GM12891 (cell line): ENCODE measurements around the gene CACNG4.

ENCODE experiments used
- POLR2A ChIP-seq: IDR thresholded peaks from 2 replicates; pipeline ENCODE4 v1.6.1; 2011; ENCODE audit warnings: low read depth, low read length, control low read depth
- POLR2AphosphoS5 ChIP-seq: IDR thresholded peaks from 2 replicates; pipeline ENCODE4 v1.6.1; 2011; ENCODE audit warnings: low read depth, low read length, control low read depth

DNA sequence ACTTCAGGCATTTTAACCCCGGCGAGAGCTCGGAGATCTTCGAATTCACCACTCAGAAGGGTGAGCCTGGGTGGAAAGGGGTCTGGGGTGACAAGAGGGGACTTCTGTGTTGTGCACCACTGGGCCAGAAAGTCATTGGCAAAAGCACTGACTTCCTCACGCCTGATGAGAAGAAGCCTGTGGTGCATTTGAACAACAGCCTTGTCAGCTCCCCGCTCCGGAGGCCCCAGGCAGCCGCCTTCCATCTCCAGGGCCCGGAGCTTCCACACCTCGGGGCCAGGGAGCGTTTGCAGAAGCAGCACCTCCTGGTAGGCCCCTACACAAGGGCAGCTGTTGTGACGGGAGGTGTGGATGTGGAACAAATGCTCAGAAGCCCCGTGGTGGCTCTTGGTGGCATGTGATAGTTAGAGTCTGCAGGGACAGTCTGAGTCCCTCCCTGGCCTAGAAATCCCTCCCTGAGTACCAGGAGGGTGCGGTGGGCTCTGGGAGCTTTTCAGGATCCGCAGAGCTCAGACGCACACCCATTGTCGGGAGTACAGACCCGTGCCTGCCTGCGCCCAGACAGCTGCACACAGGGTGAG is 89.6 kb downstream of the CACNG4 start:
- TF ChIP-seq POLR2A (no peak), POLR2AphosphoS5 (no peak)
